BE2C (cell line): ENCODE measurements around the gene KANSL1.

Source experiments
- DNase-seq: peaks from one replicate; pipeline ENCODE4 v3.0.0-alpha.2; 2020
- H3K27me3 ChIP-seq: fragments of 250-450 bp; sonication (Bioruptor Pico); 2 replicates; pipeline ENCODE4 v1.5.1; 2020; ENCODE audit warnings: mild to moderate bottlenecking
- H3K36me3 ChIP-seq: fragments of 250-450 bp; sonication (Bioruptor Pico); 2 replicates; pipeline ENCODE4 v1.5.1; 2020; ENCODE audit warnings: mild to moderate bottlenecking
- H3K4me1 ChIP-seq: fragments of 250-450 bp; sonication (Bioruptor Pico); 2 replicates; pipeline ENCODE4 v1.5.1; 2020
- H3K4me3 ChIP-seq: 2 replicates; pipeline ENCODE4 v1.5.1; 2011; ENCODE audit warnings: low read depth, low read length
- H3K9me3 ChIP-seq: fragments of 250-450 bp; sonication (Bioruptor Pico); 2 replicates; pipeline ENCODE4 v1.5.1; 2020
- CTCF ChIP-seq: IDR thresholded peaks from 2 replicates; pipeline ENCODE4 v1.5.1; 2012; ENCODE audit warnings: mild to moderate bottlenecking, low read depth, low read length

Gene KANSL1

GRCh38 chr17:46002311-46002972 is 190.8 kb downstream of the KANSL1 start:
- no peaks in the 10 kb centered on the region for H3K27me3 ChIP-seq

GRCh38 chr17:46001390-46002310 is 191.6 kb downstream of the KANSL1 start:
- TF ChIP-seq CTCF = no peak
- no peak for DNase-seq
- no peaks in the 10 kb centered on the region for H3K9me3 ChIP-seq
- H3K36me3 ChIP-seq = no peaks in the 10 kb centered on the region
- H3K4me3 ChIP-seq = no peak overlapping the region
- H3K27me3 ChIP-seq = no peaks in the 10 kb centered on the region
- no peaks in the 10 kb centered on the region; the same call in 1 of the 2 replicates for H3K4me1 ChIP-seq

More at GRCh38 chr17:46002311-46002972, 190.8 kb downstream of the KANSL1 start:
- Histone ChIP-seq H3K4me1 (no peaks in the 10 kb centered on the region; the same call in 1 of the 2 replicates), H3K4me3 (no peak overlapping the region), H3K9me3 (no peaks in the 10 kb centered on the region), H3K36me3 (no peaks in the 10 kb centered on the region)
- peak; percentile 70 for DNase-seq
- TF ChIP-seq CTCF = peak; percentile 87

- no peaks in the 10 kb centered on the region for H3K9me3 ChIP-seq
- no peaks in the 10 kb centered on the region for H3K27me3 ChIP-seq
- no peak for DNase-seq
- no peak for TF ChIP-seq CTCF
- no peak overlapping the region for H3K4me3 ChIP-seq
- no peaks in the 10 kb centered on the region; the same call in 1 of the 2 replicates for H3K4me1 ChIP-seq
- no peaks in the 10 kb centered on the region for H3K36me3 ChIP-seq
Measured at GRCh38 chr17:46000757-46001156, 192.5 kb downstream of the KANSL1 start.

GRCh38 chr17:46000292-46000691 is 192.9 kb downstream of the KANSL1 start:
- Histone ChIP-seq H3K4me3 (no peak overlapping the region), H3K36me3 (no peaks in the 10 kb centered on the region), H3K4me1 (no peaks in the 10 kb centered on the region; the same call in 1 of the 2 replicates), H3K9me3 (no peaks in the 10 kb centered on the region), H3K27me3 (no peaks in the 10 kb centered on the region)
- TF ChIP-seq CTCF = no peak
- no peak for DNase-seq

- Histone ChIP-seq H3K4me1 (no peaks in the 10 kb centered on the region; the same call in 1 of the 2 replicates), H3K27me3 (no peaks in the 10 kb centered on the region), H3K9me3 (no peaks in the 10 kb centered on the region), H3K36me3 (no peaks in the 10 kb centered on the region), H3K4me3 (no peak overlapping the region)
- TF ChIP-seq CTCF = no peak
- DNase-seq = no peak
Measured at GRCh38 chr17:45999900-46000290, 193.3 kb downstream of the KANSL1 start.
